A673 (cell line): ENCODE measurements around the gene SARDH. TPM values are rescaled to one million over a fixed set of nuclear protein-coding genes. Genes with fewer than 3 reads are reported as not detected.
"Not testable (repeated sequence)": the region's sequence is repeated elsewhere in the genome, so short reads cannot be mapped to it uniquely, and the experiment has no call there.

Experiments used
- BruUV-seq: library from RNA; stranded (reverse); fragments of 400-500 nt; replicated peaks from 2 replicates; lab custom pipeline; 2021; lab: Mats Ljungman, UMichigan
- CTCF ChIA-PET: fragments of 300-600 bp; sonication (Branson Sonifier 250); formaldehyde crosslinking; loops from one replicate; lab custom pipeline; 2022; ENCODE audit warnings: antibody characterized with exemption; lab: Charles Lee
- POLR2A ChIA-PET: fragments of 300-600 bp; sonication (Branson Sonifier 250); formaldehyde crosslinking; loops from one replicate; lab custom pipeline; 2022; ENCODE audit warnings: antibody characterized with exemption; ENCODE audit not compliant: low non-redundant PET; lab: Charles Lee
- DNase-seq: peaks from one replicate; pipeline ENCODE4 v3.0.0-alpha.2; 2015; ENCODE audit warnings: low spot score
- H3K27ac ChIP-seq: fragments of 200-600 bp; sonication (generic); 2 replicates; pipeline ENCODE4 v1.5.1; 2016; ENCODE audit warnings: mixed run types, low read depth, mild to moderate bottlenecking, mixed read lengths, antibody characterized with exemption, low read length; ENCODE audit not compliant: poor library complexity, severe bottlenecking
- H3K27me3 ChIP-seq: fragments of 200-600 bp; sonication (generic); replicated peaks from 2 replicates; pipeline ENCODE4 v1.6.1; 2017; ENCODE audit warnings: mixed run types, low read depth, mild to moderate bottlenecking, mixed read lengths, antibody characterized with exemption, low read length; ENCODE audit not compliant: insufficient read depth, poor library complexity
- H3K36me3 ChIP-seq: fragments of 200-600 bp; sonication (generic); 2 replicates; pipeline ENCODE4 v1.6.1; 2016; ENCODE audit warnings: mixed run types, mild to moderate bottlenecking, mixed read lengths, antibody characterized with exemption, low read length; ENCODE audit not compliant: insufficient read depth, poor library complexity, severe bottlenecking
- H3K4me1 ChIP-seq: fragments of 200-600 bp; sonication (generic); 2 replicates; pipeline ENCODE4 v1.6.1; 2017; ENCODE audit warnings: mixed run types, mild to moderate bottlenecking, mixed read lengths, antibody characterized with exemption, low read length; ENCODE audit not compliant: insufficient read depth, poor library complexity, severe bottlenecking
- H3K4me3 ChIP-seq: fragments of 200-600 bp; sonication (generic); 2 replicates; pipeline ENCODE4 v1.5.1; 2016; ENCODE audit warnings: low read depth, mixed run types, mild to moderate bottlenecking, mixed read lengths, low read length; ENCODE audit not compliant: poor library complexity, severe bottlenecking
- H3K9me3 ChIP-seq: fragments of 200-600 bp; sonication (generic); 2 replicates; pipeline ENCODE4 v1.6.1; 2016; ENCODE audit warnings: mixed run types, low read depth, mild to moderate bottlenecking, mixed read lengths, antibody characterized with exemption, low read length; ENCODE audit not compliant: poor library complexity, severe bottlenecking
- CTCF ChIP-seq: fragments of 300-800, 200-600 bp; sonication (generic); conservative IDR thresholded peaks from 2 replicates; pipeline ENCODE4 v1.5.1; 2017; ENCODE audit warnings: low read depth, mild to moderate bottlenecking, antibody characterized with exemption, low read length, moderate library complexity, mixed read lengths
- EZH2 ChIP-seq: fragments of 200-600 bp; sonication (generic); IDR thresholded peaks from 2 replicates; pipeline ENCODE4 v1.6.1; 2017; ENCODE audit warnings: borderline replicate concordance, low read depth, mild to moderate bottlenecking, mixed read lengths, antibody characterized with exemption, low read length; ENCODE audit not compliant: poor library complexity, severe bottlenecking
- intact Hi-C: fragments of 100-400 bp; cut with micrococcal nuclease; formaldehyde crosslinking; loops from one replicate; pipeline ENCODE4 v1.10.0; 2022; ENCODE audit not compliant: unreplicated experiment
- total RNA-seq: library from RNA; stranded (reverse); gene quantifications from 2 replicates; pipeline ENCODE4 v1.2.3, GENCODE V29; 2021

Gene SARDH
- total RNA-seq, 1 experiment from 2014 or later: 0.37 TPM

GRCh38 chr9:133767625-133768024 is 29.5 kb upstream of the SARDH start:
- TF ChIP-seq EZH2: no peak
- no peak for TF ChIP-seq CTCF
- Histone ChIP-seq H3K27ac (no peak overlapping the region), H3K27me3 (no peaks in the 10 kb centered on the region), H3K4me1 (no peaks in the 10 kb centered on the region), H3K9me3 (no peaks in the 10 kb centered on the region), H3K36me3 (peaks cover 7% of the 10 kb centered on the region), H3K4me3 (no peak overlapping the region)
- no peak for DNase-seq
- no TSS peak for BruUV-seq
- intact Hi-C loops: no loop called here
- POLR2A ChIA-PET: no interaction called here
- CTCF ChIA-PET: no interaction called here

GRCh38 chr9:133767008-133767407 is 28.9 kb upstream of the SARDH start:
- H3K27ac ChIP-seq: no peak overlapping the region
- CTCF ChIA-PET: no interaction called here
- no peaks in the 10 kb centered on the region for H3K9me3 ChIP-seq
- H3K36me3 ChIP-seq: peaks cover 7% of the 10 kb centered on the region
- H3K4me1 ChIP-seq: no peaks in the 10 kb centered on the region
- POLR2A ChIA-PET: no interaction called here
- DNase-seq: no peak
- TF ChIP-seq CTCF (no peak), EZH2 (no peak)
- no TSS peak for BruUV-seq
- H3K4me3 ChIP-seq: no peak overlapping the region
- intact Hi-C loops: no loop called here
- H3K27me3 ChIP-seq: no peaks in the 10 kb centered on the region

DNA sequence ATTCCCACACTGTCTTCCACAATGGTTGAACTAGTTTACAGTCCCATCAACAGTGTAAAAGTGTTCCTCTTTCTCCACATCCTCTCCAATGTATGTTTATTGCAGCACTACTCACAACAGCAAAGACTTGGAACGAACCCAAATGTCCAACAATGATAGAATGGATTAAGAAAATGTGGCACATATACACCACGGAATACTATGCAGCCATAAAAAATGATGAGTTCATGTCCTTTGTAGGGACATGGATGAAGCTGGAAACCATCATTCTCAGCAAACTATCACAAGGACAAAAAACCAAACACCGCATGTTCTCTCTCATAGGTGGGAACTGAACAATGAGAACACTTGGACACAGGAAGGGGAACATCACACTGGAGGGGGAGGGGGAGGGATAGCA is 28.1 kb upstream of the SARDH start:
- H3K36me3 ChIP-seq, BruUV-seq, POLR2A ChIA-PET, H3K9me3 ChIP-seq, CTCF ChIA-PET, H3K4me1 ChIP-seq, DNase-seq, H3K4me3 ChIP-seq, H3K27me3 ChIP-seq, intact Hi-C loops, H3K27ac ChIP-seq: not testable (repeated sequence)
